Mononuclear cell (primary cell): ENCODE data around the gene RSKR. TPM values are rescaled to one million over a fixed set of nuclear protein-coding genes. Genes with fewer than 3 reads are reported as not detected.

Experiments used
- H3K27me3 ChIP-seq: 2 replicates; pipeline ENCODE4 v1.6.0; 2011; ENCODE audit warnings: low read length, control low read depth; ENCODE audit not compliant: insufficient read depth
- H3K4me1 ChIP-seq: 2 replicates; pipeline ENCODE4 v1.5.1; 2011; ENCODE audit warnings: mild to moderate bottlenecking, low read length, control low read depth; ENCODE audit not compliant: insufficient read depth
- H3K4me3 ChIP-seq: 2 replicates; pipeline ENCODE4 v1.5.1; 2011; ENCODE audit warnings: mild to moderate bottlenecking, low read length, moderate library complexity
- H3K9me3 ChIP-seq: 2 replicates; pipeline ENCODE4 v1.5.1; 2011; ENCODE audit warnings: low read depth, mild to moderate bottlenecking, control low read depth, low read length
- total RNA-seq: library from RNA; depleted of rRNA; stranded (reverse); fragments of >200 nt; gene quantifications from one replicate; pipeline ENCODE4 v1.2.3, GENCODE V29; 2012

The RSKR gene
- total RNA-seq, 1 donor: 4.9 TPM

DNA sequence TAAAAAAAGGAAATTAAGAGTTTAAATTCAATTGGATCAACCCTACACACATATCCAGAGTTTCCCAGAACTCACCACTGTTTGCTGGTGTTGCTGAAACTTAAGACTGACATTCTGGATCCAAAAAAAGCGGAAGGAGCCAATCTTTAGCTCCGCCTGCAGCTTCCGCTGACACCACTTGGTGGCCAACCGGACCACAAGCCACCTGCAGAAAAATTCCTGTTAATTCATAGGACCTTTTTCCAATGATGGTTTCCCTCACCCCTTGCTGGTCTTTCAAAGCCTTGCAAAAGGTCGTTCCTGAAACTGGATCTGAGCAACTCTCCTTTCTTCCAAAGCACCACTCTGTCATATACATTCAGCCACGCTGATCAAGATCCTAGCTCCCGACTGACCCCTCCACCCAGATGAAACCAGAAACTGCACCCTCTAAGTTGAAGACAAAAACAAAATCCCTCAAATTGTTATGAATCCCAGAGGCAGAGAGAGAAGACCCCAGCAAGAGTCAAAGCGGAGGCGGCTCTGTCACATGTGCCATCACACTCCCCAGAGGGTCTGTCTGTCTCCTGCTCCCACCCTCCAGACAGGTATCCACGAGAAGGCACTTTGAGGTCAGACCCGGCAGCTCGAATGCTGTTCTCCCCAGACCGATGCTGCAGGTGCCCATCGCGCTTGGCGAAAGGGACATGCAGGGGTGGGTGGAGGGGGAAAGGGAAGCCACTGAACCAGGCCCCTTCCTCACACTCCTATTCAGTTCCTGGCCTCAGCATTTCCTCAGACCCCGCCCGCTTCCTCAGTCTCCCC, 30.2 kb upstream of the RSKR start:
- peak overlapping the region; percentile 90 for H3K4me3 ChIP-seq
- no peaks in the 10 kb centered on the region for H3K9me3 ChIP-seq
- H3K27me3 ChIP-seq: no peaks in the 10 kb centered on the region
- H3K4me1 ChIP-seq: peaks cover 40% of the 10 kb centered on the region

DNA sequence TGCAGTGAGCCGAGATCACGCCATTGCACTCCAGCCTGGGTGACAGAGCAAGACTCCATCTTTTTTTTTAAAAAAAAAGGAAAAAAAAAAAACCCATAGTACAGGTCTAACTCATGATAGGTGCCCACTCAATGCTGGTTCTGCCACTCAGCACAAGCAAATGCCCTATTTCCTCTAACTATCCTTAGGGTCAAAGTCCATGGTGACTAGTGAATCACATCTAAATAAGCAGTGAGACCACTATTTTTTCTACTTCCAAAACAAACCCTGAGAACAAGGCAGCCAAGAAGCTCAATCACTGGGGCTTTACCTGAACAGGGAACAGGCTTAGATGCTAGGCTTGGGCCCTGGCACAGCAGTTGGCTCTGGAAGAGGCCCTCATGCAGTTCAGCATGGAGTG, 27.6 kb upstream of the RSKR start:
- no peak overlapping the region for H3K4me3 ChIP-seq
- H3K4me1 ChIP-seq: peaks cover 33% of the 10 kb centered on the region
- no peaks in the 10 kb centered on the region for H3K27me3 ChIP-seq
- H3K9me3 ChIP-seq: no peaks in the 10 kb centered on the region

DNA sequence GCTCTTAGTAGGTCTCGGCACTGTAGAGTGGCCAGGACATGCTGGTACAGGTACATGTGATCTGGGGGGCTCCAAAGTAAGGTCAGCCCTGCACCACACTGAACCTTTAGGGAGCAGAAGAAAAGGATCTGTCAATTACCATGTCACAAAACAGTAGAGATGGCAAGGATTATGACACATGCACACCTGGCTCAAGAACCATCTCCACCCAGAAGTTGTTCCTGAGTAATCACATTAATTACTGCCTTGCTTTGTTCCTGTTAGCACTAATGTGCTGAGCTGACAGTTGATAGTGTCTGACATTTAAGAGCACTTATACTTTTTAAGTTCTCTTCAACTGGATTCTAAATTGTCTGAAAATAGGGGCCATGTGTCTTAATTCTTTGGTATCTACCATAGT, 21.5 kb upstream of the RSKR start:
- no peaks in the 10 kb centered on the region for H3K27me3 ChIP-seq
- H3K4me3 ChIP-seq: no peak overlapping the region
- no peaks in the 10 kb centered on the region for H3K4me1 ChIP-seq
- H3K9me3 ChIP-seq: no peaks in the 10 kb centered on the region

DNA sequence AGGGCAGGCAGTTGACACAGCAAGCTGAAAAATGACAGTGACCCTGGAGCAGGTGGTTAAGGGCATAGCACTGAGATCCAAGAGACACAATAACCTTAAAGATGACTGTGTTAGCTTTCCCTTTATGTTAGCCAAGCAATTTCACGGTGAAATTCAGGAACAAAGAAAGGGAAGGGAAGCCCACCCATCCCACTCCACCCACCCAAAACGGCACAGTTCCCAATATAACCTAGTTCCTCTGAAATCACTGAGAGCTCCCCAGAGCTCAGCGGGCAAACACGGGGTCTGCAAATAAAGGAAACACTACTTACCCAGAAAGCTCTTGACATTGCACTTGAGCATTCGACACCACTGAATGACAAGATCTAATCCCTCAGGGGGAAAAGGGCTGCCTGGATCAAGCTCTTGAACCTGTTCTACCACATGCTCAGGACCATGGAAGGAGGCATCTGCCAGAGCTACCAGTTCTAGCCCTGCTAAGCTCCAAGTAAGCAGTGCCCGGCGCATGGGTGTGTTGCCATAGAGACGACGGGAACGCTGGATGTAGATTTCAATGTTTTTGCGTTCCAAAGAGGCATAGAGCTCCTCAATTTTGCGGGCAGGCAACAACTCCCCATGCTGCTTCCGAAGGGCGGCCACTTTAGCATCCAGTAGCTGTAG, 20.4 kb upstream of the RSKR start:
- Histone ChIP-seq H3K9me3 (no peaks in the 10 kb centered on the region), H3K4me3 (no peak overlapping the region), H3K27me3 (no peaks in the 10 kb centered on the region), H3K4me1 (no peaks in the 10 kb centered on the region)

DNA sequence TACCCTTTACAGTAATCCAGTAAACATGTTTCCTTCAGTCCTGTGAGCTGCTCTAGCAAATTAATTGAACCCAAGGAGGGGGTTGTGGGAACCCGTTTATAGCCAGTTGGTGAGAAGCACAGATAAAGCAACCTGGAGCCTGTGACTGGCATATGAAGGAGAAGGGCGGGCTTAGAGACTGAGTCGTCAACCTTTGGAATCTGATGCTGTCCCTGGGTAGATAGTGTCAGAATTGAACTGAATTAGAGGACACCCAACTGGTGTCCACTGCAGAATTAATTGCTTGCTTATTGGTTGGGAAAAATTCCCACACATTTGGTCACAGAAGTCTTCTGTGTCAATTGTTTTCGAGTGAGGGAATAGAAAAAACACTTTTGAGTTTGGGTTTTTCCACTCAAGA, 12.8 kb upstream of the RSKR start:
- Histone ChIP-seq H3K9me3 (no peaks in the 10 kb centered on the region), H3K27me3 (no peaks in the 10 kb centered on the region), H3K4me1 (no peaks in the 10 kb centered on the region), H3K4me3 (no peak overlapping the region)

DNA sequence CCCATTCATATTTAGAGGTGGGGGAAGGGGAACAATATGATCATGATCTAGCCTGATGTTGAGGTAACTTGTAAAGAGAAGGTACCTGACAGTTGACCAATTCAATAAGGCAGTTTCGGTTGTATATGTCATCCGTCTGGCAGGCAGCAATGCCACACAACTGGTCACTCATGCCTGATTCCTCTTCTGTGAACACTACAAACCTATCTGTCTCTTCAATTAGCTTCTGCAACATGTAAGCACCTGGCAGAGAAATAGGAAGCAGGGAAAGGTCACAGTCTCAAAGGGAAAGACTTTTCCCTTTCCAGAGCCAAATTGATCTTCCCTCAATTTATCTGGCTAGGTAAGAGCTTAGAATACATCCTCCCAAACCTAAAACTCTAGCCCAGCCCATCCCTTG, 10.2 kb upstream of the RSKR start:
- H3K4me3 ChIP-seq: no peak overlapping the region
- H3K27me3 ChIP-seq: no peaks in the 10 kb centered on the region
- H3K4me1 ChIP-seq: no peaks in the 10 kb centered on the region
- H3K9me3 ChIP-seq: no peaks in the 10 kb centered on the region

DNA sequence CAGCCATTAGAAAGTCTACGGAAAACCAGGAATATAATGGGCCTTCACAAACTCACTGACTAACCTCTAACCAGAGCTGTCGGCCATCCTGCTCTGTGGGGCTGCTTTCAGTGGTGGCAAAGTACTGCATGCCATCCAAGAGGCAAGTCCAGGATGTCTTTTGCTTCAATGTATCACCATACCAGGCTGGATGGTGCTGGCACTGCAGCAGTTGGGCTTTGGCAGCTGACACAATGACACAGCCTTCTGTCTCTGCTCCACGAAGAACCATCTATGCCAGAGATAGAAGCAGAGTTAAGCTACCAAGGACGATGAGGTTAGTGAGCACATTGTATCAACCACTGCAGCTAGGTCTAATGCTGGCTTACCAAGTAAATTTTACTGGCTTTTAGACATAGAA, 9.7 kb upstream of the RSKR start:
- no peaks in the 10 kb centered on the region for H3K4me1 ChIP-seq
- H3K9me3 ChIP-seq: no peaks in the 10 kb centered on the region
- H3K27me3 ChIP-seq: no peaks in the 10 kb centered on the region
- H3K4me3 ChIP-seq: no peak overlapping the region

DNA sequence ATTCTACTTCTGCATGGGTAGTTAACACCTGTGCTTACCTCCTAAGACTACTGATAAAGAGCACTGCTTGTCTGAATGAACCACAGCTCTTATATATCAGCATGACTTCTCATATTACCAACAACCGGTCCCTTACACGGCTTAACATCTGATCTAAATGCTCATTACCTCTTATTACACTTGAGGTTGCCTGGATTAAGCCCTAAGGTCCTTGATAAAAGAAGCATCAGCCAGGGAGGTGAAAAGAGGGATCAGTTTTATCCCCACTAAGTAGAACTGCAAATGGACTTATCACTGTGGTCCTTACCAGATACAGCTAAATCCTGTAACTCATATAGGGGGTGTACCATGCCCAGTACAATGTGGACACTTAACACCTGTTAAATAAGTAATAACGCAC, 8.2 kb upstream of the RSKR start:
- H3K27me3 ChIP-seq: no peaks in the 10 kb centered on the region
- H3K4me1 ChIP-seq: no peaks in the 10 kb centered on the region
- no peaks in the 10 kb centered on the region for H3K9me3 ChIP-seq
- H3K4me3 ChIP-seq: no peak overlapping the region

DNA sequence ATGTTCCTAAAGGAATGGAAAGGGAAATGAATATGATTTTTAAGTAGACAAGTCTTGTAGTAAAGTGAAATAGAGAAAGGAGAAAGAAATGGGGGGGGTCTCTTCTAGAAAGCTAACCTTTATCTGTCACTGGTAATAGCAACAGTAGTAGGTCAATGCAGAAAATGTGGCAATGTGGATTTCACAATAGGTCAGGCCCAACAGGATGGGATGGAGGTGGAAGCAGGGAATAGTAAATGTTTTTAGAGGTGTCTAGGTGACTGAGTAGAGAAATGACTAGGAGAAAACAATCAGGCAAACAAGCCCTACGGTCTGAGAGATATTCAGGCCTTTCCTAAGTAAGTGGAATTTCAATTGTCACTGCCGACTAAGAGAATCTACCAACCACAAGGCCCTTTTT, 6.0 kb upstream of the RSKR start:
- Histone ChIP-seq H3K4me3 (no peak overlapping the region), H3K4me1 (no peaks in the 10 kb centered on the region), H3K27me3 (no peaks in the 10 kb centered on the region), H3K9me3 (no peaks in the 10 kb centered on the region)

DNA sequence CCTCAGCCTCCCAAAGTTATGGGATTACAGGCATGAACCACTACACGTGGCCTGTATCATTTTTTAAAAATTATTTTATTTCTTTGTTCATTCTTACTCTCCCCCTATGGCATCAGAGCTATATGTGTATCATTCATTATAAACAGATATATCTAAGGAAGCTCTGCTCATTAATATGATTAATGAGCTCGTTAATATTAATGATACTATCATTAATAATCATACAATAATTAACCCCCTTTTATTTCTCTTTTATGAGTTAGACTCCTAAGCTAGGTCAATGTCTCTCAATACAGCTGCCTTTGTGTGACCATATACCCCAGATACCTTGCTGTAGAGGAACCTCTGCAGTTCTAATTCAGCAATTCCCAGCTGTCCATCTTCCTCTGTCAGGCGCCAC, 4.5 kb upstream of the RSKR start:
- Histone ChIP-seq H3K4me1 (peaks cover 5% of the 10 kb centered on the region), H3K27me3 (no peaks in the 10 kb centered on the region)

DNA sequence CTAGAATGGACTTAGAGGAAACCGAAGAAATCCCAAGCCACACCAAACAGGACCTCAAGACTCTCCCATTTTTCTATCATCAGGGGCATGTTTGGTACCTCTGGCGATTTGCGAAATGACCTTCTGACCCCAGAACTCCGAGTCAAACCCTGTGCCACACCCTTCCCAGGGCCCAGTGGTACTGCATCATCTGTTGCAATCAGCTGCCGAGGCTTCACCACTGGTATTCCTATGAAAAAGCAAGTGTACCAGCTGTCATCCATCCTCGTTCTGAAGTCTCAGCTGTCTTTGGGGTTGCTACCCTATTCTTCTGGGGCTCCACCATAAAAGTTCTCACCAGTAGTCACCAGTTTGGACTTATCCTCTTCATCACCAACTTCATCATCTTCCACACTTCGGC, 2.3 kb upstream of the RSKR start:
- Histone ChIP-seq H3K4me1 (peaks cover 5% of the 10 kb centered on the region), H3K4me3 (no peak overlapping the region), H3K27me3 (no peaks in the 10 kb centered on the region), H3K9me3 (no peaks in the 10 kb centered on the region)

More for the DNA sequence above, 4.5 kb upstream of the RSKR start:
- Histone ChIP-seq H3K4me3 (no peak overlapping the region), H3K9me3 (no peaks in the 10 kb centered on the region)

DNA sequence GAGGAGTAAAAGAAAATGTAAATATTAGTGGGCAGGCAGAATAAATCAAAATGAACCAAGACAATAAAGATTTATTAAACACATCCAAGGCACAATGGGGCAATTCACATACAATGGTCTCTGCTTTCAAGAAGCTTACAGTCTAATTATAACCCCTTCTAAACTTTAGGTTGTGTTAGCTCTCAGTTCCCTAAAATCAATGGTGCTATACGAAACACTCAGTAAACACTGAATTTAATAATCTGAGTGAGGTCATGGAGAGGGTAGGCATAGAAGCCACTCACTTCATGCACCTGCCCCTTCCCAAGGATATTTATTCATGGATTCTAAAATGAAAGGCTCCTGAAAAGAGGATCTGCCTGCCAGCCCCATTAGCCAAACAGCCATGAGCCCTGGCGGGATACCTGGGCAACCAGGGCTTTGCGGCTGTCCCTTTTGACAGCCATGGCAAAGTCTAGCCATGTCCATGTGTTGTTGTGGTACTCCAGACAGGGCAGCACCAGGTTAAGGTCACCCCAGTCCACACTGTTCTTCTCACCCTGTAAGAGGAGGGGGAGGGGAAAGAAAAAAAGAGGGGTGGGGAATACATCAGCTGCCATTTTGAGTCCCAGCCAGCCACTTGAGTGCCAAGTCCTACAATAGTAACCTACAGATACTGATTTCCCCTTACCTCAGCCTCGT, 1.4 kb upstream of the RSKR start:
- H3K27me3 ChIP-seq: no peaks in the 10 kb centered on the region
- no peak overlapping the region for H3K4me3 ChIP-seq
- peaks cover 5% of the 10 kb centered on the region for H3K4me1 ChIP-seq
- no peaks in the 10 kb centered on the region for H3K9me3 ChIP-seq

DNA sequence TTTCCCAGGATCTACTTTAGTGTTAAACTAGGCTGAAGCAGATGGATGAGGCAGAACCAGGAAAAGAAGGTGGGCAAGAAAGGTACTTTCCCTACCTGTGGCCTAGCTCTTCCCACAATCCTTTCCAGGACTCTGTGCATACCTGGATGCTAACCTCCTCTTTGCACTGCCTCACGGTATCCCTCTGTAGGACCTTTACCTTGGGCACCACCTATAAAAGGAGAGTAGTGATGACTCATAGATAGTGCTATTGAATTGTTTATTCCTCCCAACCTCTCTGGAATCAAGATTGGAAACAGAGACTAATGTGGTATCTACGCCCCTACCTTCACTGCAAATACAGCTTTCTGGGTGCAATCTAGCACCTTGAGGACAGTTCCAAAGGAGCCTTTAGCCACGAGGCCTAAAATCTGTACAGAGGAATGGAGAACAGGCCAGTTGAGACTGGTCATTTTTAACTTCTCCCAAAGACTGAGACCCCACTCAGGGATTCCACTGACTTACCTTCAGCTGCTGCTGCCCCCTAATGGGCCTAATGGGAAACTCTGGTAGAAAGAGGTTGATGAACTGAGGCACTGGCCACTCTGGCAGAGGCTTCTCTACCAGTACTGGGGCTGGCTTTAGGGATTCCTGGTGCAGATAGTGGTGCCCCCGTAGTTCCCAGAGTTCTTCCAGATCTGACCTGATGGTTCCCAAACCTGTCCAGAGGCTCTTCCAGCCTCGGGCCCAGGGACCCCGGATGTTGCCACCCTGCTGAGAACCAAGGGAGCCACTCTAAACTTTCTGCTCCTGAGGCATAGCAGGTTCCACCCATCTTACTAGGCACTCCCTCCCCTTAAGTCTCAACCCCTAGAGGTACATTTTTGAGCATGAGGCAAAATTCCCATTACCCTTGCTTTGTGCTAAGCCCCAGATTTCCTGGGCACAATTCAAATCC, 781 bp downstream of the RSKR start:
- Histone ChIP-seq H3K4me1 (peaks cover 5% of the 10 kb centered on the region), H3K9me3 (no peaks in the 10 kb centered on the region), H3K27me3 (no peaks in the 10 kb centered on the region)

DNA sequence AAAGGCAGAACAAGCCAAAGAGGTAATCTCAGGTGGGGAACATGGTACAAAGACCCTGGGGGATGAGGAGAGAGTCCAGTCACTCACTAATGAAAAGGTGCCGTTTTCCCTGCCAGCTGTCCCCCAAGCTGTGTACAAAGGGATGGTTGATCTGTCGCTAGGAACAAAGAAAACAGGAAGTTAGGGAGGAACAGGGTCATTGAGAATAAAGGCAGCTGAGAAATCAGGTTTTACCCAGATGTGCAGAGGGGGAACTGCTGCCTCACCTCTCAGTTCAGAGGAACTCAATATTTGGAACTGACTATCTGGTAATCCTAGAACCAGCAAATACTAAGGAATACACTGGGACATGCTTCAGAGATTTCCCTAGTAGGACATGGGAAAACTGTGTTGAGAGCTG, 1.5 kb downstream of the RSKR start:
- Histone ChIP-seq H3K4me1 (peaks cover 5% of the 10 kb centered on the region), H3K4me3 (no peak overlapping the region), H3K27me3 (no peaks in the 10 kb centered on the region)

More for the DNA sequence above, 781 bp downstream of the RSKR start:
- no peak overlapping the region for H3K4me3 ChIP-seq

DNA sequence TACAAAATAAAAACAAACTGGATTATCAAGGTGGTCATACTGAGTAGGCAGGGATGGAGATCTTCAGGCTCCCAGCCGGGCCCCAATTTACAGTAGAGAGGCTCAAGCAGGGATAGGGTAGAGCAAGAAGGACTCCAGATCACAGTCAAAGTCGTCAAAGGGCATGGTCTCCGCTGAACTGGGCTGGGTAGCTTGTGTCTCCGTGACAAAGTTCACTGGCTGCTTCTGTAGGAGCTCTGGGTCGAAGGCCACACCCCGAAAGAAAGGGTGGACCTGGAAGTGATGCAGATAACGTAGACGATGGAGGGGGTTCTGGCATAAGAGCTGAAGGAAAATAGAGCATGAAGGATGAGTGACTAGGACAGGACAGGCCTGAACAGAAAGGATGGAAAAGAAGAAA, 3.6 kb downstream of the RSKR start:
- H3K27me3 ChIP-seq: no peaks in the 10 kb centered on the region
- H3K4me3 ChIP-seq: no peak overlapping the region
- peaks cover 5% of the 10 kb centered on the region for H3K4me1 ChIP-seq
- no peaks in the 10 kb centered on the region for H3K9me3 ChIP-seq

More for the DNA sequence above, 1.5 kb downstream of the RSKR start:
- no peaks in the 10 kb centered on the region for H3K9me3 ChIP-seq
